IPS-18a (cell line): ENCODE results near the gene INMT.

Experiments used
- H3K27ac ChIP-seq: one replicate; pipeline ENCODE4 v1.5.1; 2013; ENCODE audit warnings: low read length
- H3K27me3 ChIP-seq: one replicate; pipeline ENCODE4 v1.6.1; 2013; ENCODE audit warnings: mild to moderate bottlenecking, low read length; ENCODE audit not compliant: control insufficient read depth, insufficient read depth
- H3K36me3 ChIP-seq: one replicate; pipeline ENCODE4 v1.6.1; 2013; ENCODE audit warnings: low read depth, low read length; ENCODE audit not compliant: control insufficient read depth
- H3K4me1 ChIP-seq: one replicate; pipeline ENCODE4 v1.6.1; 2013; ENCODE audit warnings: low read depth, low read length; ENCODE audit not compliant: control insufficient read depth
- H3K4me3 ChIP-seq: one replicate; pipeline ENCODE4 v1.5.1; 2013; ENCODE audit warnings: low read length
- H3K9ac ChIP-seq: one replicate; pipeline ENCODE4 v1.6.1; 2013; ENCODE audit warnings: mild to moderate bottlenecking, low read length, moderate library complexity
- H3K9me3 ChIP-seq: one replicate; pipeline ENCODE4 v1.6.1; 2013; ENCODE audit warnings: low read depth, low read length; ENCODE audit not compliant: control insufficient read depth

INMT gene

GRCh38 chr7:30775992-30776391, 24.1 kb downstream of the INMT start:
- no peaks in the 10 kb centered on the region for H3K9me3 ChIP-seq
- H3K27ac ChIP-seq: no peak overlapping the region
- H3K4me1 ChIP-seq: no peaks in the 10 kb centered on the region
- H3K36me3 ChIP-seq: no peaks in the 10 kb centered on the region
- no peak overlapping the region for H3K4me3 ChIP-seq
- no peak overlapping the region for H3K9ac ChIP-seq
- H3K27me3 ChIP-seq: no peaks in the 10 kb centered on the region

GRCh38 chr7:30776971-30777370, 25.0 kb downstream of the INMT start:
- no peak overlapping the region for H3K4me3 ChIP-seq
- H3K27ac ChIP-seq: no peak overlapping the region
- no peaks in the 10 kb centered on the region for H3K9me3 ChIP-seq
- no peaks in the 10 kb centered on the region for H3K4me1 ChIP-seq
- no peaks in the 10 kb centered on the region for H3K36me3 ChIP-seq
- no peak overlapping the region for H3K9ac ChIP-seq
- no peaks in the 10 kb centered on the region for H3K27me3 ChIP-seq

GRCh38 chr7:30778255-30779025, 26.5 kb downstream of the INMT start:
- H3K27me3 ChIP-seq: no peaks in the 10 kb centered on the region
- no peaks in the 10 kb centered on the region for H3K4me1 ChIP-seq
- H3K27ac ChIP-seq: no peak overlapping the region
- no peaks in the 10 kb centered on the region for H3K9me3 ChIP-seq
- no peak overlapping the region for H3K9ac ChIP-seq
- no peak overlapping the region for H3K4me3 ChIP-seq
- H3K36me3 ChIP-seq: no peaks in the 10 kb centered on the region

GRCh38 chr7:30779574-30779973, 27.6 kb downstream of the INMT start:
- H3K27ac ChIP-seq: no peak overlapping the region
- H3K36me3 ChIP-seq: no peaks in the 10 kb centered on the region
- no peak overlapping the region for H3K4me3 ChIP-seq
- H3K27me3 ChIP-seq: no peaks in the 10 kb centered on the region
- no peaks in the 10 kb centered on the region for H3K4me1 ChIP-seq
- H3K9me3 ChIP-seq: no peaks in the 10 kb centered on the region
- no peak overlapping the region for H3K9ac ChIP-seq

- H3K36me3 ChIP-seq: no peaks in the 10 kb centered on the region
- H3K27me3 ChIP-seq: no peaks in the 10 kb centered on the region
- no peak overlapping the region for H3K27ac ChIP-seq
- no peak overlapping the region for H3K4me3 ChIP-seq
- no peaks in the 10 kb centered on the region for H3K4me1 ChIP-seq
- H3K9ac ChIP-seq: no peak overlapping the region
- H3K9me3 ChIP-seq: no peaks in the 10 kb centered on the region
These were observed 29.0 kb downstream of the INMT start for GRCh38 chr7:30780941-30781340.

- H3K4me1 ChIP-seq: no peaks in the 10 kb centered on the region
- H3K9ac ChIP-seq: no peak overlapping the region
- H3K27ac ChIP-seq: no peak overlapping the region
- H3K9me3 ChIP-seq: no peaks in the 10 kb centered on the region
- no peaks in the 10 kb centered on the region for H3K36me3 ChIP-seq
- H3K27me3 ChIP-seq: no peaks in the 10 kb centered on the region
- no peak overlapping the region for H3K4me3 ChIP-seq
These were observed 30.8 kb downstream of the INMT start for GRCh38 chr7:30782690-30783089.

GRCh38 chr7:30785786-30786185, 33.9 kb downstream of the INMT start:
- no peaks in the 10 kb centered on the region for H3K36me3 ChIP-seq

GRCh38 chr7:30787486-30787885, 35.6 kb downstream of the INMT start:
- Histone ChIP-seq H3K4me1 (no peaks in the 10 kb centered on the region), H3K9me3 (no peaks in the 10 kb centered on the region), H3K27me3 (no peaks in the 10 kb centered on the region), H3K36me3 (no peaks in the 10 kb centered on the region), H3K27ac (no peak overlapping the region), H3K4me3 (no peak overlapping the region), H3K9ac (no peak overlapping the region)

More at GRCh38 chr7:30785786-30786185, 33.9 kb downstream of the INMT start:
- no peaks in the 10 kb centered on the region for H3K4me1 ChIP-seq
- no peak overlapping the region for H3K9ac ChIP-seq
- no peak overlapping the region for H3K27ac ChIP-seq
- H3K4me3 ChIP-seq: no peak overlapping the region
- H3K27me3 ChIP-seq: no peaks in the 10 kb centered on the region
- no peaks in the 10 kb centered on the region for H3K9me3 ChIP-seq

- Histone ChIP-seq H3K27me3 (no peaks in the 10 kb centered on the region), H3K9me3 (no peaks in the 10 kb centered on the region), H3K36me3 (no peaks in the 10 kb centered on the region), H3K27ac (no peak overlapping the region), H3K4me3 (no peak overlapping the region), H3K4me1 (no peaks in the 10 kb centered on the region), H3K9ac (no peak overlapping the region)
These were observed 36.9 kb downstream of the INMT start for GRCh38 chr7:30788640-30789333.

GRCh38 chr7:30789334-30789711, 37.4 kb downstream of the INMT start:
- no peaks in the 10 kb centered on the region for H3K27me3 ChIP-seq
- no peak overlapping the region for H3K4me3 ChIP-seq
- H3K27ac ChIP-seq: no peak overlapping the region
- H3K9me3 ChIP-seq: no peaks in the 10 kb centered on the region
- H3K36me3 ChIP-seq: no peaks in the 10 kb centered on the region
- no peaks in the 10 kb centered on the region for H3K4me1 ChIP-seq
- no peak overlapping the region for H3K9ac ChIP-seq

- H3K36me3 ChIP-seq: no peaks in the 10 kb centered on the region
- H3K4me1 ChIP-seq: no peaks in the 10 kb centered on the region
- H3K9me3 ChIP-seq: no peaks in the 10 kb centered on the region
- no peak overlapping the region for H3K4me3 ChIP-seq
- H3K9ac ChIP-seq: no peak overlapping the region
- H3K27me3 ChIP-seq: no peaks in the 10 kb centered on the region
- H3K27ac ChIP-seq: no peak overlapping the region
These were observed 38.4 kb downstream of the INMT start for GRCh38 chr7:30790356-30790755.

- H3K9me3 ChIP-seq: no peaks in the 10 kb centered on the region
- H3K4me1 ChIP-seq: no peaks in the 10 kb centered on the region
- no peaks in the 10 kb centered on the region for H3K27me3 ChIP-seq
- no peak overlapping the region for H3K27ac ChIP-seq
- H3K4me3 ChIP-seq: no peak overlapping the region
- no peak overlapping the region for H3K9ac ChIP-seq
- no peaks in the 10 kb centered on the region for H3K36me3 ChIP-seq
These were observed 39.2 kb downstream of the INMT start for GRCh38 chr7:30791114-30791513.
